ENCODE results near the gene PHOSPHO1.

The PHOSPHO1 gene

GRCh38 chr17:49229805-49230600 lies 584 bp downstream of the PHOSPHO1 start:
- DNase-seq (ENCODE audit: low read depth) = no peak
- H3K4me3 ChIP-seq (ENCODE audit: low read length) = peak overlapping the region; percentile 69
- TF ChIP-seq, protein P1, sequence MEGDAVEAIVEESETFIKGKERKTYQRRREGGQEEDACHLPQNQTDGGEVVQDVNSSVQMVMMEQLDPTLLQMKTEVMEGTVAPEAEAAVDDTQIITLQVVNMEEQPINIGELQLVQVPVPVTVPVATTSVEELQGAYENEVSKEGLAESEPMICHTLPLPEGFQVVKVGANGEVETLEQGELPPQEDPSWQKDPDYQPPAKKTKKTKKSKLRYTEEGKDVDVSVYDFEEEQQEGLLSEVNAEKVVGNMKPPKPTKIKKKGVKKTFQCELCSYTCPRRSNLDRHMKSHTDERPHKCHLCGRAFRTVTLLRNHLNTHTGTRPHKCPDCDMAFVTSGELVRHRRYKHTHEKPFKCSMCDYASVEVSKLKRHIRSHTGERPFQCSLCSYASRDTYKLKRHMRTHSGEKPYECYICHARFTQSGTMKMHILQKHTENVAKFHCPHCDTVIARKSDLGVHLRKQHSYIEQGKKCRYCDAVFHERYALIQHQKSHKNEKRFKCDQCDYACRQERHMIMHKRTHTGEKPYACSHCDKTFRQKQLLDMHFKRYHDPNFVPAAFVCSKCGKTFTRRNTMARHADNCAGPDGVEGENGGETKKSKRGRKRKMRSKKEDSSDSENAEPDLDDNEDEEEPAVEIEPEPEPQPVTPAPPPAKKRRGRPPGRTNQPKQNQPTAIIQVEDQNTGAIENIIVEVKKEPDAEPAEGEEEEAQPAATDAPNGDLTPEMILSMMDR (conservative IDR thresholded peaks at IDR 0.05; ENCODE audit: low read depth, low read length) = no peak

GRCh38 chr17:49229076-49229804 lies 1.3 kb downstream of the PHOSPHO1 start:
- no peak overlapping the region for H3K4me3 ChIP-seq (ENCODE audit: low read length)
- no peak for DNase-seq (ENCODE audit: low read depth)
- TF ChIP-seq, protein P1 (conservative IDR thresholded peaks at IDR 0.05; ENCODE audit: low read depth, low read length) = no peak

GRCh38 chr17:49227436-49228261 lies 2.9 kb downstream of the PHOSPHO1 start:
- DNase-seq (ENCODE audit: low read depth) = no peak
- H3K4me3 ChIP-seq (ENCODE audit: low read length) = no peak overlapping the region
- TF ChIP-seq, protein P1 (conservative IDR thresholded peaks at IDR 0.05; ENCODE audit: low read depth, low read length) = peak; percentile 89

DNA sequence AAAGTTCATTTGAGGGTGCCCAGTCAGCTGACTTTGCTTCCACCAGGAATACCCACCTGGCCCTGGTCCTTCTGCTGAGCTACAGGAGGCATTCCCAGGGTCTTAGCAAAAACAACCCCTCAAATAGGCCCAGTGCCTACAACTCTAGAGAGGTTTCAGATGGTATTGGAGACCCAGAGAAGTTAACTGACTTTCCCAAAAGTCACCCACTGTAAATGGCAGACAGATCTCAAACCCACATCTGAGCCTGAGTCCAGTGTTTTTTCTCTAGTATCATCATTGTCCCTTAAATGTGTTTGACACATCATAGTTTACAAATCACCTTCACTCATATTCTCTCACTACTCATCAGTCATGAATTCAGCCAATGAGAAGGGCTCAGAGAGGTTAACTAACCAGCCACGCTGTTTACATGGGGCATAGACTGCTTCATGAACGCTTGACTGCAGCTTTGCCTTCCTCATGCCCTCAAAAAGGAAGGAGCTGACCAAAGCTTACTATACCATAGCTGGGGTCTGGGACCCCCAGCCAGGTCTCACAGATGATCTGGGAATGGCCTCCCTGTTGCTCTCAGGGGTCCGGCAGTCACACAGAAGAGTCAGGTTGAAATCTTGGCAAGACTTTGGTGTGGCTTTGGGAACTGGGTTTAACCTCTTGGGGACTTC lies 3.7 kb downstream of the PHOSPHO1 start:
- no peak overlapping the region for H3K4me3 ChIP-seq (ENCODE audit: low read length)
- TF ChIP-seq, protein P1 (conservative IDR thresholded peaks at IDR 0.05; ENCODE audit: low read depth, low read length) = no peak
- DNase-seq (ENCODE audit: low read depth) = no peak

- no peak overlapping the region for H3K4me3 ChIP-seq (ENCODE audit: low read length)
- TF ChIP-seq, protein P1 (conservative IDR thresholded peaks at IDR 0.05; ENCODE audit: low read depth, low read length) = no peak
- no peak for DNase-seq (ENCODE audit: low read depth)
Measured at GRCh38 chr17:49225554-49226236, 4.9 kb downstream of the PHOSPHO1 start.

DNA sequence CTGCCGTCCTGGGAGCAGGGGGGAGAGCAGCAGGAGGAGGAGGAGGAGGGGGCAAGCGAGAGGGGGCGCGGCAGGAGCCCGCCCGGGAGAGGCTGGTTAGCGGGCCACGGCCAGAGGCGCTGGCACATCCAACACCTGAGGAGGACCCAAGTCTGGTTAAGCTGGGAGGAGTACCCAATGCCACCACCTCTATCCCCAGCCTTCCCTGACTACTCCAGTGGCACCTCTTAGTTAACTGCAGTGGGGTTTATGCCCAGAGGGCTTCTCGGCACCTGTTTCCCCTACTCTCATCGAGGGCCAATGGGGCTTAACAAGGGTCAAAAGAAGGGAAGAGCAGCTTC lies 5.6 kb downstream of the PHOSPHO1 start:
- no peak overlapping the region for H3K4me3 ChIP-seq (ENCODE audit: low read length)
- TF ChIP-seq, protein P1 (conservative IDR thresholded peaks at IDR 0.05; ENCODE audit: low read depth, low read length) = no peak
- DNase-seq (ENCODE audit: low read depth) = no peak
